ENCODE results near the gene PHF12.

PHF12 gene

GRCh38 chr17:28992625-28993600 lies 41.6 kb upstream of the PHF12 start:
- Histone ChIP-seq H3K4me3 (no peak overlapping the region), H3K27ac (no peak overlapping the region)
- no peak for DNase-seq (ENCODE audit: low spot score)
- TF ChIP-seq CTCF (IDR thresholded peaks at IDR 0.05): no peak

- Histone ChIP-seq H3K4me3 (no peak overlapping the region), H3K27ac (no peak overlapping the region)
- no peak for DNase-seq (ENCODE audit: low spot score)
- no peak for TF ChIP-seq CTCF (IDR thresholded peaks at IDR 0.05)
Measured at GRCh38 chr17:28992185-28992584, 40.9 kb upstream of the PHF12 start.

- Histone ChIP-seq H3K4me3 (no peak overlapping the region), H3K27ac (no peak overlapping the region)
- no peak for TF ChIP-seq CTCF (IDR thresholded peaks at IDR 0.05)
- no peak for DNase-seq (ENCODE audit: low spot score)
Measured at GRCh38 chr17:28991779-28992178, 40.5 kb upstream of the PHF12 start.

- DNase-seq (ENCODE audit: low spot score): no peak
- TF ChIP-seq CTCF (IDR thresholded peaks at IDR 0.05): no peak
- no peak overlapping the region for H3K4me3 ChIP-seq
- H3K27ac ChIP-seq: no peak overlapping the region
Measured at GRCh38 chr17:28989028-28989427, 37.7 kb upstream of the PHF12 start.

GRCh38 chr17:28988475-28988874 lies 37.2 kb upstream of the PHF12 start:
- DNase-seq (ENCODE audit: low spot score): no peak
- no peak overlapping the region for H3K4me3 ChIP-seq
- H3K27ac ChIP-seq: no peak overlapping the region
- no peak for TF ChIP-seq CTCF (IDR thresholded peaks at IDR 0.05)

- Histone ChIP-seq H3K27ac (no peak overlapping the region), H3K4me3 (no peak overlapping the region)
- TF ChIP-seq CTCF (IDR thresholded peaks at IDR 0.05): no peak
- no peak for DNase-seq (ENCODE audit: low spot score)
Measured at GRCh38 chr17:28986714-28987655, 35.7 kb upstream of the PHF12 start.

All from coronary artery (tissue), 2 donors.